OCI-LY7 (cell line): ENCODE measurements around the gene ERP29. TPM values are rescaled to one million over a fixed set of nuclear protein-coding genes. Genes with fewer than 3 reads are reported as not detected.

ENCODE experiments used
- BruUV-seq: library from RNA; stranded (reverse); fragments of 400-500 nt; replicated peaks from 2 replicates; lab custom pipeline; 2021; lab: Mats Ljungman, UMichigan
- CTCF ChIA-PET: fragments of 300-600 bp; sonication (Branson Sonifier 250); formaldehyde crosslinking; loops from one replicate; lab custom pipeline; 2022; ENCODE audit warnings: antibody characterized with exemption; ENCODE audit not compliant: unreplicated experiment; lab: Charles Lee
- POLR2A ChIA-PET: fragments of 300-600 bp; sonication (Branson Sonifier 250); formaldehyde crosslinking; loops from one replicate; lab custom pipeline; 2022; ENCODE audit warnings: antibody characterized with exemption; lab: Charles Lee
- DNase-seq: peaks from one replicate; pipeline ENCODE4 v3.0.0-alpha.2; 2015; ENCODE audit warnings: low spot score
- H2AFZ ChIP-seq: fragments of 200-600 bp; sonication (generic), shearing (Covaris generic); 2 replicates; pipeline ENCODE4 v1.6.1; 2014; ENCODE audit warnings: mild to moderate bottlenecking, antibody characterized with exemption, low read length, moderate library complexity
- H3K27ac ChIP-seq: fragments of 200-600 bp; sonication (generic); 2 replicates; pipeline ENCODE4 v1.5.1; 2014; ENCODE audit warnings: mixed run types, low read depth, mild to moderate bottlenecking, moderate library complexity, low read length, inconsistent platforms; ENCODE audit not compliant: poor library complexity, severe bottlenecking
- H3K36me3 ChIP-seq: fragments of 200-600 bp; sonication (generic); 2 replicates; pipeline ENCODE4 v1.6.1; 2014; ENCODE audit warnings: mild to moderate bottlenecking, antibody characterized with exemption, low read length, moderate library complexity, mixed read lengths; ENCODE audit not compliant: insufficient read depth
- H3K4me1 ChIP-seq: fragments of 200-600 bp; sonication (generic); 2 replicates; pipeline ENCODE4 v1.5.1; 2014; ENCODE audit warnings: mild to moderate bottlenecking, low read length; ENCODE audit not compliant: insufficient read depth, poor library complexity, severe bottlenecking
- H3K4me2 ChIP-seq: fragments of 200-600 bp; sonication (generic); 2 replicates; pipeline ENCODE4 v1.6.1; 2014; ENCODE audit warnings: mild to moderate bottlenecking, low read length
- H3K4me3 ChIP-seq: fragments of 200-600 bp; sonication (generic); 2 replicates; pipeline ENCODE4 v1.5.1; 2014; ENCODE audit warnings: mild to moderate bottlenecking, low read depth, low read length; ENCODE audit not compliant: poor library complexity, severe bottlenecking
- H3K79me2 ChIP-seq: fragments of 200-600 bp; sonication (generic); 2 replicates; pipeline ENCODE4 v1.6.1; 2016; ENCODE audit warnings: low read depth, mild to moderate bottlenecking, low read length, moderate library complexity, mixed read lengths; ENCODE audit not compliant: insufficient read depth
- H3K9me2 ChIP-seq: fragments of 200-600 bp; sonication (generic); 2 replicates; pipeline ENCODE4 v1.6.1; 2016; ENCODE audit warnings: mild to moderate bottlenecking, low read length, mixed read lengths; ENCODE audit not compliant: insufficient read depth
- H3K9me3 ChIP-seq: fragments of 200-600 bp; sonication (generic); 2 replicates; pipeline ENCODE4 v1.6.1; 2014; ENCODE audit warnings: mild to moderate bottlenecking, mixed run types, low read length, mixed read lengths
- H4K20me1 ChIP-seq: fragments of 200-600 bp; sonication (generic); 2 replicates; pipeline ENCODE4 v1.6.1; 2014; ENCODE audit warnings: mild to moderate bottlenecking, antibody characterized with exemption, low read length, moderate library complexity, mixed read lengths; ENCODE audit not compliant: insufficient read depth
- EZH2phosphoT487 ChIP-seq: fragments of 200-600 bp; sonication (generic); IDR thresholded peaks from 2 replicates; pipeline ENCODE4 v1.6.1; 2018; ENCODE audit warnings: low read depth, borderline replicate concordance, mild to moderate bottlenecking, mixed run types, antibody characterized with exemption, low read length, moderate library complexity, mixed read lengths
- intact Hi-C: fragments of 100-400 bp; cut with micrococcal nuclease; formaldehyde crosslinking; loops from one replicate; pipeline ENCODE4 v1.10.0; 2022; ENCODE audit not compliant: unreplicated experiment
- microRNA-seq: library from miRNA; unstranded; fragments of <30 nt; microRNA quantifications from one replicate; pipeline ENCODE4 v1.2.0, GENCODE V29; 2022; ENCODE audit warnings: borderline replicate concordance
- small RNA-seq: library from RNA; depleted of rRNA; stranded (forward); fragments of <200 nt; gene quantifications from one replicate; pipeline ENCODE3, GENCODE V24; 2014
- total RNA-seq, 2 experiments: library from RNA; depleted of rRNA in 1 of 2; stranded (reverse); fragments of >200 nt in 1 of 2; shearing (Covaris generic) in 1 of 2; gene quantifications; 2 replicates each; pipeline ENCODE4 v1.2.3, GENCODE V29; 2014 to 2022
- TF ChIP-seq, protein P1 (sequence below): fragments of 200-600 bp; sonication (generic); conservative IDR thresholded peaks from 2 replicates; pipeline ENCODE4 v1.5.1; 2014; ENCODE audit warnings: mild to moderate bottlenecking, antibody characterized with exemption, low read length, moderate library complexity, mixed read lengths

The ERP29 gene
- total RNA-seq, 2 experiments from 2014 or later, result 72.1 to 107 TPM

DNA sequence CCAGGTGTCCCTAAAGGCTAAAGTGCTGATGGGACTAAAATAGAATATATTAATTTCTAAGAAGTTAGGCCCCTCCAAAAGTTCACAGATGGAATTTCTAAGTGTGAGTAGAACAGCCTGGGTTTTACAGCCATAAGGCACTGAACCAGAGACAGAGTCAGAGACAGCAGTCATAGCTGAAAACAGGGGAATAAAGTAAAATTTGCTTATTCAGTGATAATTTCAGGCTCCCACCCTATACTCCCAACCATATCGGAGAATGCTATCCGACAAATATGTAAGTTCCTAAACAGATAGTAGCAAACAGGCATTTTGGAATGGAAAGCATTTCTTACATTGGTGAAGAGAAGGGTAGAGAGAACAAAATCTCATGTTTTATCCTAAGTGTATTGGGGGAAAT is 50.0 kb downstream of the ERP29 start:
- Histone ChIP-seq H2AFZ (no peak overlapping the region), H3K36me3 (peaks cover 95% of the 10 kb centered on the region), H3K27ac (no peak overlapping the region), H3K9me3 (no peaks in the 10 kb centered on the region), H3K79me2 (no peaks in the 10 kb centered on the region), H3K4me2 (no peak overlapping the region), H3K9me2 (no peaks in the 10 kb centered on the region), H3K4me3 (no peak overlapping the region), H3K4me1 (no peaks in the 10 kb centered on the region), H4K20me1 (no peaks in the 10 kb centered on the region)
- CTCF ChIA-PET, result no interaction called here
- no peak for DNase-seq
- intact Hi-C loops, result no loop called here
- POLR2A ChIA-PET, result no interaction called here
- BruUV-seq, result no TSS peak
- TF ChIP-seq, protein P1, sequence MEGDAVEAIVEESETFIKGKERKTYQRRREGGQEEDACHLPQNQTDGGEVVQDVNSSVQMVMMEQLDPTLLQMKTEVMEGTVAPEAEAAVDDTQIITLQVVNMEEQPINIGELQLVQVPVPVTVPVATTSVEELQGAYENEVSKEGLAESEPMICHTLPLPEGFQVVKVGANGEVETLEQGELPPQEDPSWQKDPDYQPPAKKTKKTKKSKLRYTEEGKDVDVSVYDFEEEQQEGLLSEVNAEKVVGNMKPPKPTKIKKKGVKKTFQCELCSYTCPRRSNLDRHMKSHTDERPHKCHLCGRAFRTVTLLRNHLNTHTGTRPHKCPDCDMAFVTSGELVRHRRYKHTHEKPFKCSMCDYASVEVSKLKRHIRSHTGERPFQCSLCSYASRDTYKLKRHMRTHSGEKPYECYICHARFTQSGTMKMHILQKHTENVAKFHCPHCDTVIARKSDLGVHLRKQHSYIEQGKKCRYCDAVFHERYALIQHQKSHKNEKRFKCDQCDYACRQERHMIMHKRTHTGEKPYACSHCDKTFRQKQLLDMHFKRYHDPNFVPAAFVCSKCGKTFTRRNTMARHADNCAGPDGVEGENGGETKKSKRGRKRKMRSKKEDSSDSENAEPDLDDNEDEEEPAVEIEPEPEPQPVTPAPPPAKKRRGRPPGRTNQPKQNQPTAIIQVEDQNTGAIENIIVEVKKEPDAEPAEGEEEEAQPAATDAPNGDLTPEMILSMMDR, result no peak
- TF ChIP-seq EZH2phosphoT487, result no peak

DNA sequence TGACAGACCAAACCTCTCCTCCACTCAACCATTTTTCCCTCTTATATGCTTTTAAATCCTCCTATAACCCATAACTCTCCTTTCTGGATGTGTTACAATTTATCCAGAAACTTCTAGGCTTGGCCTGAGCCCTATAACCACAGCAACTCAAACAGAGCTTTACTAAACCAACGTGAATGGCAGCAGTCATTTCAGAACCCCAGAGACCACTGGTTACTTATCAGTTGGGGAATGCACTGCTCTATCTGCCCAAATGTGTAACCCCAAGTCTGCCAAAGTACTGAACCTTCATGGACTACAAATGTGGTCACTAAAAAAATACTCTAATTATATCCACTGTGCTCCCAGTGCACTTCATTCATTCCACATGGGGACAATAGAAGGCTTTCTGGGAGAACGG is 53.3 kb downstream of the ERP29 start:
- Histone ChIP-seq H2AFZ (no peak overlapping the region), H3K79me2 (no peaks in the 10 kb centered on the region), H3K36me3 (peaks cover 96% of the 10 kb centered on the region), H3K4me2 (no peak overlapping the region), H3K27ac (no peak overlapping the region), H3K4me3 (no peak overlapping the region), H3K4me1 (no peaks in the 10 kb centered on the region), H4K20me1 (no peaks in the 10 kb centered on the region), H3K9me2 (no peaks in the 10 kb centered on the region), H3K9me3 (no peaks in the 10 kb centered on the region)
- BruUV-seq, result no TSS peak
- POLR2A ChIA-PET, result interaction anchor here (1.2 kb wide), 1 partner anchor 16 kb away, joined by 4 read pairs; no protein-coding TSS in a partner anchor
- no peak for DNase-seq
- intact Hi-C loops, result no loop called here
- CTCF ChIA-PET, result no interaction called here
- no peak for TF ChIP-seq EZH2phosphoT487
- TF ChIP-seq, protein P1, result no peak

Small RNA genes lying within 50 kb of the gene (microRNA-seq; reads per million reads assigned to microRNA genes)
- gene MIR3657, result 3.0 reads per million

Small RNA genes lying within 50 kb of the gene (small RNA-seq; reads per million reads assigned to genes)
- gene AC004024.1 (not detected), gene MIR3657 (not detected), gene RF00019 (not detected)

Other genes starting within 250 kb of the ERP29 start
- gene ALDH2, start 246.5 kb upstream of the ERP29 start, total RNA-seq (2014; rRNA removed; shearing (Covaris generic)), result 16.8 and 19.9 TPM in 2 replicates
- 16.5 and 17.3 TPM in 2 replicates for gene ALDH2, start 246.5 kb upstream of the ERP29 start, total RNA-seq (2022)
- 79.2 and 83.5 TPM in 2 replicates for gene MAPKAPK5, start 171.2 kb upstream of the ERP29 start, total RNA-seq (2014; rRNA removed; shearing (Covaris generic))
- 74.6 and 76.5 TPM in 2 replicates for gene MAPKAPK5, start 171.2 kb upstream of the ERP29 start, total RNA-seq (2022)
- 8.8 and 9.0 TPM in 2 replicates for gene TMEM116, start 261 bp upstream of the ERP29 start, total RNA-seq (2014; rRNA removed; shearing (Covaris generic))
- gene TMEM116, start 261 bp upstream of the ERP29 start, total RNA-seq (2022), result 13.1 and 16.0 TPM in 2 replicates
- 21.6 and 27.4 TPM in 2 replicates for gene NAA25, start 95.4 kb downstream of the ERP29 start, total RNA-seq (2014; rRNA removed; shearing (Covaris generic))
- 48.2 and 50.3 TPM in 2 replicates for gene NAA25, start 95.4 kb downstream of the ERP29 start, total RNA-seq (2022)
- gene TRAFD1, start 112.1 kb downstream of the ERP29 start, total RNA-seq (2014; rRNA removed; shearing (Covaris generic)), result 14.3 and 21.0 TPM in 2 replicates
- 19.4 and 24.2 TPM in 2 replicates for gene TRAFD1, start 112.1 kb downstream of the ERP29 start, total RNA-seq (2022)